HG02885 (cell line): ENCODE measurements around the gene SLX9.
"Not testable (repeated sequence)": the region's sequence is repeated elsewhere in the genome, so short reads cannot be mapped to it uniquely, and the experiment has no call there.

Experiments
- ATAC-seq: cut with Tn5 transposase; IDR thresholded peaks from one replicate; pipeline ENCODE4 v1.9.1; 2021; ENCODE audit warnings: mild to moderate bottlenecking; ENCODE audit not compliant: unreplicated experiment, poor library complexity

The SLX9 gene

GRCh38 chr21:44928500-44929241 lies 11.2 kb upstream of the SLX9 start:
- ATAC-seq: not testable (repeated sequence)

DNA sequence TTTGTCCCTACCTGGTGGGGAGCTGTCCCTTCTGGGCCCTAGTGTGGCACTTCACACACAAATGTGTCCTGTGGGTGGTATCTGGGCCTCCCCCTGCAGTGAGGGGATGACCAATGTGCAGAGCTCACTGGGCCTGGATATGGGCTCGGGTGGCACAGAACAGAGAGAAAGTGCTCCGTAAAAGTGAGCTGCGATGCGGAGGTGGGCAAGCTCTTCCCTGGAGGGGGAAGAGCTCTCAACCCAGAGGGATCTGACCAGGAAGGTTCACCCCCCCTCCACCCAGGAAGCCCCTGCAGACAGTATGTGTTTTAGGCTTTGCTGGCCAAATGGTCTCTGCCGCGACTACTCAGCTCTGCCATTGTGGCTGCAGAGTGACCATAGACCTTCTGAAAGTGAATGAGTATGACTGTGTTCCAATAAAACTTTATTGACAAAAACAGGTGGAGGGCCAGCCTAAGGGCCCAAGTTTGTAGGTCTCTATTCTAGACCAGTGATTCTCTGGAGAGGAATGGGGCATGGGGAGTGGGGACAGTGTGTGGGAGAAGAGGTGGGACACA lies 10.5 kb upstream of the SLX9 start:
- ATAC-seq: no peak

- no peak for ATAC-seq
These were observed 9.9 kb upstream of the SLX9 start for GRCh38 chr21:44929799-44930542.

DNA sequence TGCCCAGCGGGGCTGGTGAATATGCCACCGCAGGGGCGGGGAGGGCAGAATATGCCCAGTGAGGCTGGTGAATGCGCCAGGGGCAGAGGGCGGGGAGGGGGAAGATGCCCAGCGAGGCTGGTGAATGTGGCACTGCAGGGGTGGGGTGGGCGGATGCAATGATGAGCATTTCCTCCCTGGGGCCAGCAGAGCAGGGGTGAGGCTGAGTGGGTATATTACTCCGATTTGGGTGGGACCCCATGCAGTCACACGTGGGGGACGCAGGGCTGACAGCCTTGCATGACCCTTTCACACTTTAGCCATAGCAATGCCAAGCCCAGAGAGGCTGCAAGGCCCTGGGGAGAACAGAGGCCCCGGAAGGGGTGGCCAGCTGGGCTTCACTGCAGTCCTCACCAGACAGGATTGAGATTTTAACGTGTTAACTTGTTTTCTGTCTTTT lies 9.3 kb upstream of the SLX9 start:
- no peak for ATAC-seq

- no peak for ATAC-seq
These were observed 8.7 kb upstream of the SLX9 start for GRCh38 chr21:44931137-44931500.

- no peak for ATAC-seq
These were observed 8.1 kb upstream of the SLX9 start for GRCh38 chr21:44931501-44932407.

- ATAC-seq: peak; percentile 37
These were observed 7.2 kb upstream of the SLX9 start for GRCh38 chr21:44932408-44933181.

DNA sequence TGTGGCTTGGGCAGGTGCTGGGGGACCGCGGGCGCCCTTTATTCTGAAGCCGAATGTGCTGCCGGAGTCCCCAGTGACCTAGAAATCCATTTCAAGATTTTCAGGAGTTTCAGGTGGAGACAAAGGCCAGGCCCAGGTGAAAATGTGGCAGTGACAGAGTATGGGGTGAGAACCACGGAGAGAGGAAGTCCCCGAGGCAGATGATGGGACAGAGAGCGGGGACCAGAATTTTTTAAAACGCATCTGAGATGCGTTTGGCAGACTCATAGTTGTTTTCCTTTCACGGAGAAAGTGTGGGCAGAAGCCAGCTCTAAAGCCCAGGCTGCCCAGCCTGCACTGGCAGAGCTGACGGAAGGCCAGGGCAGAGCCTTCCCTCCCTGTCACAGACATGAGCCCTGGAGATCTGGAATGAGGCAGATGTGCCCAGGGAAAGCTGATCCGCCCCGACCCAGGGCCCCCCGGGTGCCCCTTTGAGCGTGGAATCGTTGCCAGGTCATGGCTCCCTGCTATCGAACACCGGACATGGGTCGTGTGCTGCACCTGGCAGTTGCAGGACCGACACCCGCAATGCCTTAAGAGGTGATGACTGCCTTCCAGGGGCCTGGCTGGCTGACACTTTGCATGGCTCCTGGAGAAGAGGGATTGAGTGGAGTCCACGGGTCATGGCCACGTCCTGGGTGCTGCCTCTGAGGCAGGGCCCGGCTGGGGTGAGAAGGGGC lies 6.5 kb upstream of the SLX9 start:
- no peak for ATAC-seq

GRCh38 chr21:44933918-44934260 lies 5.9 kb upstream of the SLX9 start:
- ATAC-seq: no peak

DNA sequence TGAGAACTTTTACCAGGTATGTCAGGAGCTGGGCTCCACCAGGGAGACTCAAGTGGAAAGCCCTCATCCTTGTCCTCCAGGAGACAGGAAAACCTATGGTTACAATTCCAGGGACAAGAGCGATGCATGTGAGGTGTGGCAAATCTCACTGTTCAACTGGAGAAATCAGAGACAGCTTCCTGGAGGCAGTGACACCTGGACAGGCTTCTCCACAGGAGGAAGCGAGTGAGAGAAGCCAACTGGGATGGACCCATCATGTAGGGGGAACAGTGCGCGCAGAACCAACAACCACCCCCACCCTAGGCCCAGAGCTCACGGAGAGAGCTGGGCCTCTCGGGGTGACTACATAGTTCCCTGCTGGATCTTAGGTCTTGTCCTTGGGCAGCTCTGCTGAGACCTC lies 5.6 kb upstream of the SLX9 start:
- ATAC-seq: no peak

DNA sequence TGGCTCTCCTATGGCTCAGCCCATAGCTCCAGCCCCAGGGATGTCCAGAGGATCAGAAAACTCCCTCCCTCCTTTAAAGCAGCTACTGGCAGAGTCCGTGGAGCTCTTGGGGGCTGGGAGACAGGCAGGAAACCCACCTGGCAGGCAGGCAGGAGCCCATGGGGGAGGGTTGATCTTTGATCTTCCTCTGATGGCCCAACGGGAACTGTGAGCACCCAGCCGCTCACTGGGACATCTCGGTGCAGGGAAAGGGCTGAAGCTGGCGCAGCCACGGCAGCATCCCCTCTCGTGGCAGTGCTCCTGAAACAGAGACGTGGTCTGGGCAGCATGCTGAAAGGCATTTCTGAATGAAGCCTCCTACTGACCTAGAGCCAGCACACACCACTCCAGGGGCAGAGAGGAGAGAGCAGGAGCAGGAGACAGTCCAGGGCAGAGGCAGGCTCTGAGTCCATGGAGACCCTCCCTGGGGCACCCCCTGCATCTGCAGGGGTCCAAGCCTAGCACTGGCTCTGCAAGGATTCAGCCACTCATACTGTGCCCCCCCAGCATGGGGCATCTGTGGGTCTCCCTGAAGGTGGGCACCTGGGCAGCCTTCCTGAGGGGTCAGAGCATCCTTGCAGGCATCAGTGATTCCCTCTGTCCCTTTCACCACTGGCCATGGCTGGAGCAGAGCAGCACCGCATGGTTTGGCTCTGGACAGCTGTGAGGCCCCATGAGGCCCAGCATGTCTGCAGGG lies 4.9 kb upstream of the SLX9 start:
- no peak for ATAC-seq

DNA sequence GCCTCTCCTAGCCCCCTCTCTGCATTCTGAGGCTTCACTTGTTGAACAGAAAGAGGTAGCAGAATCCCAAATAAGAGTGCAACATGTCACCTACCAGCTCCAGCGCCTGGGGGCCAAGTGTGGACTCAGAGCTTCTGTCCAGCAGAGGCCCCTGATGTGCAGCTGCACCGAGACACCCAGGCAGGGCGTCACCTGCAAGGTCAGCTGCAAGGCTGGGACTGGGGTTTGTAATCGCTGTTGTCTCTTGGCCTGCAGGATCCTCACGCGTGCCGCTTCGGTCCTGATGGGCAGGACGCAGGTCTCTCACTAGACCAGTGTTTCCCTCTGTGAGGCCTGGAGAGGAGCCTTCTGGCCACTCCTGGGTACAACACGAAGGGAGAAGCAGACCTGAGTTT lies 4.3 kb upstream of the SLX9 start:
- ATAC-seq: no peak

- no peak for ATAC-seq
These were observed 877 bp upstream of the SLX9 start for GRCh38 chr21:44938772-44939531.

- ATAC-seq: peak; percentile 47
These were observed 345 bp downstream of the SLX9 start for GRCh38 chr21:44940116-44940631.

DNA sequence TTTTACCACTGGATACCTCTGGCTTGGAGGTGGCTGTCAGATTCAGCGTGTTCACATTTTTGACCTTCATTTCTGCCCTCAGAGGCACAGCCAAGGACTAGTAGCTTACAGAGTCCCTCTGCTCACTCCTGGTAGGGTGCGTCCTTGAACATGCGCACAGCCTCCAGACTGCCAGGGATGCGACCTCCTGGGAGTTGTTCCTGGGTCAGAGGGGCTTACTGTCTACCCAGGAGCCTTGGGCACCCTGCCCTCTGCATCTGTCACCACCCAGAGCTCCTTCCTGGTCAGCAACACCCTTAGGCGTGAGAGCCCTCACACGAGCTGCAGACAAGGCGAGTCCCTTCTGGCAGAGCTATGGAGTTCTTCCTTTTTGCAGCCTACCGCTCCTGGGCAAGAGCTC lies 1.7 kb downstream of the SLX9 start:
- ATAC-seq: no peak

GRCh38 chr21:44942566-44942965 lies 2.7 kb downstream of the SLX9 start:
- ATAC-seq: no peak

GRCh38 chr21:44943005-44943685 lies 3.3 kb downstream of the SLX9 start:
- no peak for ATAC-seq
